Astrocyte (in vitro differentiated cells and primary cell): Measurements from ENCODE around the gene SIGLEC6. TPM values are rescaled to one million over a fixed set of nuclear protein-coding genes. Genes with fewer than 3 reads are reported as not detected.

Experiments
- DNase-seq: peaks from one replicate; pipeline ENCODE4 v3.0.0-alpha.2; 2010; ENCODE audit warnings: low read depth
- FAIRE-seq: peaks from 2 replicates; lab custom pipeline; 2011; peaks lifted over from hg19 to GRCh38; lab: Jason Lieb, UNC
- H2AFZ ChIP-seq: 2 replicates; pipeline ENCODE4 v1.6.0; 2012; ENCODE audit warnings: low read depth, low read length, inconsistent platforms
- H3K27ac ChIP-seq: 2 replicates; pipeline ENCODE4 v1.5.1; 2011; ENCODE audit warnings: low read depth, low read length, inconsistent platforms
- H3K27me3 ChIP-seq: 2 replicates; pipeline ENCODE4 v1.6.0; 2011; ENCODE audit warnings: low read length, inconsistent platforms; ENCODE audit not compliant: insufficient read depth
- H3K36me3 ChIP-seq: 2 replicates; pipeline ENCODE4 v1.5.1; 2011; ENCODE audit warnings: low read length, inconsistent platforms; ENCODE audit not compliant: insufficient read depth
- H3K4me1 ChIP-seq: 2 replicates; pipeline ENCODE4 v1.5.1; 2011; ENCODE audit warnings: low read length, inconsistent platforms; ENCODE audit not compliant: insufficient read depth
- H3K4me2 ChIP-seq: 2 replicates; pipeline ENCODE4 v1.6.0; 2012; ENCODE audit warnings: low read length, inconsistent platforms
- H3K4me3 ChIP-seq: 2 replicates; pipeline ENCODE4 v1.5.1; 2011; ENCODE audit warnings: low read depth, mild to moderate bottlenecking, low read length, inconsistent platforms; ENCODE audit not compliant: insufficient read depth
- H3K79me2 ChIP-seq: 2 replicates; pipeline ENCODE4 v1.6.0; 2012; ENCODE audit warnings: mild to moderate bottlenecking, low read length, inconsistent platforms; ENCODE audit not compliant: insufficient read depth
- H3K9ac ChIP-seq: 2 replicates; pipeline ENCODE4 v1.6.0; 2012; ENCODE audit warnings: mild to moderate bottlenecking, low read length, inconsistent platforms
- H3K9me3 ChIP-seq: 2 replicates; pipeline ENCODE4 v1.5.1; 2012; ENCODE audit warnings: low read depth, mild to moderate bottlenecking, low read length, inconsistent platforms; ENCODE audit not compliant: insufficient read depth
- H4K20me1 ChIP-seq: 2 replicates; pipeline ENCODE4 v1.6.0; 2012; ENCODE audit warnings: low read length, inconsistent platforms; ENCODE audit not compliant: insufficient read depth
- H3K27ac Mint-ChIP-seq: one replicate; pipeline ENCODE4 v1.8.0; 2021; ENCODE audit warnings: mild to moderate bottlenecking, mixed read lengths; ENCODE audit not compliant: unreplicated experiment
- H3K27me3 Mint-ChIP-seq: one replicate; pipeline ENCODE4 v1.8.0; 2021; ENCODE audit warnings: low read depth, mixed read lengths; ENCODE audit not compliant: unreplicated experiment
- H3K36me3 Mint-ChIP-seq: one replicate; pipeline ENCODE4 v1.8.0; 2021; ENCODE audit warnings: low read depth, mixed read lengths; ENCODE audit not compliant: unreplicated experiment
- H3K4me1 Mint-ChIP-seq: one replicate; pipeline ENCODE4 v1.8.0; 2021; ENCODE audit warnings: low read depth, mixed read lengths; ENCODE audit not compliant: unreplicated experiment
- H3K4me3 Mint-ChIP-seq: one replicate; pipeline ENCODE4 v1.8.0; 2021; ENCODE audit warnings: mild to moderate bottlenecking, moderate library complexity, mixed read lengths; ENCODE audit not compliant: unreplicated experiment
- H3K9me3 Mint-ChIP-seq: one replicate; pipeline ENCODE4 v1.8.0; 2021; ENCODE audit warnings: mild to moderate bottlenecking, mixed read lengths; ENCODE audit not compliant: unreplicated experiment
- EZH2 ChIP-seq: IDR thresholded peaks from 2 replicates; pipeline ENCODE4 v1.6.1; 2012; ENCODE audit warnings: mild to moderate bottlenecking, low read length, inconsistent platforms; ENCODE audit not compliant: insufficient read depth
- total RNA-seq: library from RNA; stranded (reverse); gene quantifications from 2 replicates; pipeline ENCODE4 v1.2.1, GENCODE V29; 2021
- TF ChIP-seq, protein P1 (sequence below): IDR thresholded peaks from 2 replicates; pipeline ENCODE4 v1.5.1; 2011; ENCODE audit warnings: low read depth, mild to moderate bottlenecking, inconsistent platforms, low read length, moderate library complexity; ENCODE audit not compliant: insufficient read depth

Gene SIGLEC6
- total RNA-seq, 1 donor from 2014 or later, result not detected

DNA sequence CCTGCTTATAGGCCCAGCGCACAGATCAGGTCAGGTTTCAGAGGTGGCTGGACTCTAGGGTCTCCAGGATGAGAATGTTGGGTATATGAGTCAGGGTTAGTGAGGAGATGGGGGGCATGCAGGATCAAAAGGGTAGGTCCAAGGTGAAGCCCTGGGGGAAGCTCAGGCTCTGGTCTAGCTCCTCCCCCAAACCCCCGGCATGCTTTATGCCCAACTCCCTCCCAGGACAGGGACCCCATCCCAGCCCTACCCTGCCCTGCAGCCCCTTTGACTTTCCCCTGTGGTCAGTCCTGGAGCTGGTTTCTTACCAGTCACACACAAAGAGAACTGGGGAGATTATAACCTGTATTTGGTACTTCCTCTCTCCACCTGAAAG is 62.9 kb downstream of the SIGLEC6 start:
- TF ChIP-seq EZH2, result no peak
- TF ChIP-seq, protein P1, sequence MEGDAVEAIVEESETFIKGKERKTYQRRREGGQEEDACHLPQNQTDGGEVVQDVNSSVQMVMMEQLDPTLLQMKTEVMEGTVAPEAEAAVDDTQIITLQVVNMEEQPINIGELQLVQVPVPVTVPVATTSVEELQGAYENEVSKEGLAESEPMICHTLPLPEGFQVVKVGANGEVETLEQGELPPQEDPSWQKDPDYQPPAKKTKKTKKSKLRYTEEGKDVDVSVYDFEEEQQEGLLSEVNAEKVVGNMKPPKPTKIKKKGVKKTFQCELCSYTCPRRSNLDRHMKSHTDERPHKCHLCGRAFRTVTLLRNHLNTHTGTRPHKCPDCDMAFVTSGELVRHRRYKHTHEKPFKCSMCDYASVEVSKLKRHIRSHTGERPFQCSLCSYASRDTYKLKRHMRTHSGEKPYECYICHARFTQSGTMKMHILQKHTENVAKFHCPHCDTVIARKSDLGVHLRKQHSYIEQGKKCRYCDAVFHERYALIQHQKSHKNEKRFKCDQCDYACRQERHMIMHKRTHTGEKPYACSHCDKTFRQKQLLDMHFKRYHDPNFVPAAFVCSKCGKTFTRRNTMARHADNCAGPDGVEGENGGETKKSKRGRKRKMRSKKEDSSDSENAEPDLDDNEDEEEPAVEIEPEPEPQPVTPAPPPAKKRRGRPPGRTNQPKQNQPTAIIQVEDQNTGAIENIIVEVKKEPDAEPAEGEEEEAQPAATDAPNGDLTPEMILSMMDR, result no peak
- Mint-ChIP-seq H3K9me3 (no peaks in the 10 kb centered on the region), H3K4me1 (no peaks in the 10 kb centered on the region), H3K27ac (no peak overlapping the region), H3K36me3 (no peaks in the 10 kb centered on the region), H3K27me3 (peaks cover 53% of the 10 kb centered on the region), H3K4me3 (no peak overlapping the region)
- Histone ChIP-seq H3K9ac (no peak overlapping the region), H3K27ac (no peak overlapping the region), H3K4me3 (no peak overlapping the region), H4K20me1 (no peaks in the 10 kb centered on the region), H3K36me3 (no peaks in the 10 kb centered on the region), H2AFZ (no peak overlapping the region), H3K4me2 (no peak overlapping the region), H3K4me1 (no peaks in the 10 kb centered on the region), H3K9me3 (no peaks in the 10 kb centered on the region), H3K27me3 (no peaks in the 10 kb centered on the region), H3K79me2 (no peaks in the 10 kb centered on the region)
- FAIRE-seq (no peak), DNase-seq (no peak)

DNA sequence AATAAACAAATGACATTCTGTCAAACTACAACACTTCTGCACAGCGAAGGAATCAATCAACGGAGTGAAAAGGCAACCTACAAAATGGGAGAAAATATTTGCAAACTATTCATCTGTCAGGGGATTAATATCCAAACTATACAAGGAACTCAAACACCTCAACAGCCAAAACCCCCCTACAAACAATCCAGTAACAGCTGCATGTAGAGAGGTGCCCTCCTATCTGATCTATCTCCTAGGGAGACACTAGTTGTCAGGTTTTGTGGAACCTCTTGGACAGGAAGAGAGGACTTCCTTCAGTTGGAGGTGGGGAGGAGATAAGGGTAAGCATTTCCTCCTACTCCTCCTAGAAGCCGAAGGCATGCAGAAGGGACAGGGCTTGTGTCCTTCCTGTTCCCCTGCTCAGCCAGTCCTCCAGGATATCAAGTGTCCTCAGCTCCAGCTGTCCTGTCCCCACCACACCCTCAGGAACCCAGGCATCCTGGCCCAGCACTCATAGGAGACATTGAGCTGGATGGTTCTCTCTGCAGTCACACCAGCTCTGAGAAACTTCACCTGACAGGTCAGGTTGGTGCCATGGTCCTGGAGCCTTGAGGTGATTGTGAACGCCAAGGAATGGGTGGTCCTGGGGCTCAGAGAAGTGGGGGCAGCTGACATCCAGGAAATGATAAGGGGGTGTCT is 63.5 kb downstream of the SIGLEC6 start:
- Histone ChIP-seq H3K27me3 (no peaks in the 10 kb centered on the region), H3K36me3 (no peaks in the 10 kb centered on the region), H3K27ac (no peak overlapping the region), H3K79me2 (no peaks in the 10 kb centered on the region), H2AFZ (no peak overlapping the region), H4K20me1 (no peaks in the 10 kb centered on the region), H3K9me3 (no peaks in the 10 kb centered on the region), H3K4me2 (no peak overlapping the region), H3K4me3 (no peak overlapping the region), H3K9ac (no peak overlapping the region), H3K4me1 (no peaks in the 10 kb centered on the region)
- DNase-seq (no peak), FAIRE-seq (no peak)
- no peak overlapping the region for H3K4me3 Mint-ChIP-seq
- no peaks in the 10 kb centered on the region for H3K36me3 Mint-ChIP-seq
- no peak for TF ChIP-seq EZH2
- TF ChIP-seq, protein P1, result no peak
- H3K27me3 Mint-ChIP-seq, result peaks cover 53% of the 10 kb centered on the region
- H3K4me1 Mint-ChIP-seq, result no peaks in the 10 kb centered on the region
- no peak overlapping the region for H3K27ac Mint-ChIP-seq
- no peaks in the 10 kb centered on the region for H3K9me3 Mint-ChIP-seq

Other genes with a start within 250 kb of the SIGLEC6 start
- 5.4 and 6.6 TPM in 2 replicates for gene IGLON5, start 220.0 kb downstream of the SIGLEC6 start, total RNA-seq
- 4.2 and 4.7 TPM in 2 replicates for gene VSIG10L, start 189.5 kb downstream of the SIGLEC6 start, total RNA-seq
- 64.3 and 72.5 TPM in 2 replicates for gene ETFB, start 165.3 kb downstream of the SIGLEC6 start, total RNA-seq
- 0.84 and 1.4 TPM in 2 replicates for gene CLDND2, start 162.7 kb downstream of the SIGLEC6 start, total RNA-seq
- gene NKG7, start 159.0 kb downstream of the SIGLEC6 start, total RNA-seq, result not detected in 2 replicates
- gene LIM2, start 143.7 kb downstream of the SIGLEC6 start, total RNA-seq, result not detected in 2 replicates
- not detected in 2 replicates for gene C19orf84, start 141.1 kb downstream of the SIGLEC6 start, total RNA-seq
- gene SIGLEC10, start 114.0 kb downstream of the SIGLEC6 start, total RNA-seq, result not detected in 2 replicates
- not detected in 2 replicates for gene SIGLEC8, start 73.2 kb downstream of the SIGLEC6 start, total RNA-seq
- gene CEACAM18, start 53.1 kb downstream of the SIGLEC6 start, total RNA-seq, result not detected in 2 replicates
- gene SIGLEC12, start 29.9 kb downstream of the SIGLEC6 start, total RNA-seq, result not detected in 2 replicates
- gene ZNF175, start 39.6 kb upstream of the SIGLEC6 start, total RNA-seq, result 14.3 and 15.1 TPM in 2 replicates
- not detected in 2 replicates for gene SIGLEC5, start 98.7 kb upstream of the SIGLEC6 start, total RNA-seq
- gene SIGLEC14, start 115.2 kb upstream of the SIGLEC6 start, total RNA-seq, result not detected in 2 replicates
- gene SPACA6, start 161.7 kb upstream of the SIGLEC6 start, total RNA-seq, result 51.0 and 62.5 TPM in 2 replicates
- gene HAS1, start 192.3 kb upstream of the SIGLEC6 start, total RNA-seq, result not detected in 2 replicates
- gene FPR1, start 220.2 kb upstream of the SIGLEC6 start, total RNA-seq, result not detected in 2 replicates
- not detected in 2 replicates for gene FPR2, start 229.5 kb upstream of the SIGLEC6 start, total RNA-seq